Kidney (tissue), 14 donors: ENCODE results near the gene GIMAP2. TPM values are rescaled to one million over a fixed set of nuclear protein-coding genes. Genes with fewer than 3 reads are reported as not detected.

Experiments used
- DNase-seq, 5 donors: peaks; one replicate each; pipeline ENCODE4 v3.0.0-alpha.2; 2013 to 2020
- FAIRE-seq: peaks from 2 replicates; lab custom pipeline; 2012; peaks lifted over from hg19 to GRCh38; lab: Jason Lieb, UNC
- H3K27ac ChIP-seq, 2 donors: one replicate each; pipeline ENCODE4 v1.7.0; 2013; ENCODE audit warnings: low read depth in 2 of 2, low read length in 2 of 2, inconsistent platforms in 1 of 2
- H3K27me3 ChIP-seq: one replicate; pipeline ENCODE4 v1.7.1; 2013; ENCODE audit warnings: low read length, inconsistent platforms; ENCODE audit not compliant: control insufficient read depth, insufficient read depth
- H3K36me3 ChIP-seq, 3 donors: one replicate each; pipeline versions ENCODE4 v1.7.0 to v1.7.1; 2013; ENCODE audit warnings: low read length in 3 of 3, control low read depth in 1 of 3, inconsistent platforms in 1 of 3; ENCODE audit not compliant: insufficient read depth in 3 of 3, control insufficient read depth in 2 of 3
- H3K4me1 ChIP-seq, 3 donors: one replicate each; pipeline versions ENCODE4 v1.7.0 to v1.7.1; 2013; ENCODE audit warnings: low read length in 3 of 3, inconsistent platforms in 1 of 3, low read depth in 1 of 3; ENCODE audit not compliant: control insufficient read depth in 2 of 3, insufficient read depth in 2 of 3
- H3K4me3 ChIP-seq, 3 donors: one replicate each; pipeline versions ENCODE4 v1.7.0 to v1.8.1; 2013; ENCODE audit warnings: low read length in 3 of 3, control low read depth in 1 of 3, inconsistent platforms in 1 of 3
- H3K9ac ChIP-seq, 3 donors: one replicate each; pipeline versions ENCODE4 v1.7.0 to v1.7.1; 2013; ENCODE audit warnings: low read length in 3 of 3, control low read depth in 1 of 3, inconsistent platforms in 1 of 3
- H3K9me3 ChIP-seq, 3 donors: one replicate each; pipeline versions ENCODE4 v1.7.0 to v1.7.1; 2013; ENCODE audit warnings: low read length in 3 of 3, control low read depth in 1 of 3, inconsistent platforms in 1 of 3; ENCODE audit not compliant: control insufficient read depth in 2 of 3, insufficient read depth in 1 of 3
- intact Hi-C: fragments of 100-400 bp; cut with DNase I; formaldehyde crosslinking; loops from one replicate; pipeline ENCODE4 v1.11.1; 2022
- polyA plus RNA-seq: library from polyadenylated mRNA; stranded (reverse); fragments of 350-450 nt; fragmentation: Illumina TruSeq; extraction: RNeasy Lipid Tissue Mini Kit (QIAGEN cat#74804); gene quantifications from one replicate; pipeline ENCODE4 v1.2.3, GENCODE V29; 2014; ENCODE audit warnings: low read depth, low replicate concordance; ENCODE audit not compliant: insufficient read depth
- total RNA-seq: library from RNA; stranded (reverse); fragmentation: NEBNext Ultra II Directional; extraction: Animal tissue kit (Norgen Biotek cat#: 25700); gene quantifications from one replicate; pipeline ENCODE4 v1.2.1, GENCODE V29; 2021
- TF ChIP-seq, protein P1 (sequence below): IDR thresholded peaks from 3 replicates; pipeline ENCODE4 v1.5.1; 2012; ENCODE audit warnings: mild to moderate bottlenecking, moderate library complexity, borderline replicate concordance; ENCODE audit not compliant: insufficient read depth; ENCODE audit errors: extremely low read depth
- donor health status: control.
- donor health status: control.
- donor health status: control.
- donor health status: control.
- donor health status: control.
- donor health status: DM: yes; HTN: yes; CAD: no.
- donor health status: Normal renal cell carcinoma (clear cell type).

The GIMAP2 gene
- total and polyA plus RNA-seq, 2 donors from 2014 or later = 6.7 to 19.5 TPM

DNA sequence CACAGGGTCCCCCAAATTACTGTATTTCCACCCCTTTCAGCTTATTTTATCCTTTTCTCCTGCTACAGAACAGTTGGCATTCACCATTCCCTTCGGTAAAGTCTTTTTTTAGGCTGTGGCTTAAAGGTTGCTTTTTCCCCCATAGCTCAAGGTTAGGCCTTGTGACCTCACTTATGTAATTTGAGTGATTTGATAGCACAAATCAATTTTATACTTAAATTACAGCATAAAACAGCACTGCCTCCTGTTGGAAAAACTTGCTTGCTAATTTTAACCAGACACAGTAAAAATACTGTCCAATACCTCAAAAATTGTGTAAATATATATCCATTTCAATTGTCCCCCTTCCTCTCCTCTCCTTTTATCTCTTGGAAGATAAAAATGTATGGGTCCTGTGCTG lies 38.0 kb downstream of the GIMAP2 start:
- Histone ChIP-seq H3K4me1 (peaks cover 0 to 2% (median 0%) of the 10 kb centered on the region in 3 donors), H3K27me3 (no peaks in the 10 kb centered on the region), H3K9ac (no peak overlapping the region), H3K9me3 (peaks cover 0 to 6% (median 0%) of the 10 kb centered on the region in 3 donors), H3K36me3 (no peaks in the 10 kb centered on the region), H3K27ac (no peak overlapping the region), H3K4me3 (no peak overlapping the region)
- FAIRE-seq = no peak
- TF ChIP-seq, protein P1, sequence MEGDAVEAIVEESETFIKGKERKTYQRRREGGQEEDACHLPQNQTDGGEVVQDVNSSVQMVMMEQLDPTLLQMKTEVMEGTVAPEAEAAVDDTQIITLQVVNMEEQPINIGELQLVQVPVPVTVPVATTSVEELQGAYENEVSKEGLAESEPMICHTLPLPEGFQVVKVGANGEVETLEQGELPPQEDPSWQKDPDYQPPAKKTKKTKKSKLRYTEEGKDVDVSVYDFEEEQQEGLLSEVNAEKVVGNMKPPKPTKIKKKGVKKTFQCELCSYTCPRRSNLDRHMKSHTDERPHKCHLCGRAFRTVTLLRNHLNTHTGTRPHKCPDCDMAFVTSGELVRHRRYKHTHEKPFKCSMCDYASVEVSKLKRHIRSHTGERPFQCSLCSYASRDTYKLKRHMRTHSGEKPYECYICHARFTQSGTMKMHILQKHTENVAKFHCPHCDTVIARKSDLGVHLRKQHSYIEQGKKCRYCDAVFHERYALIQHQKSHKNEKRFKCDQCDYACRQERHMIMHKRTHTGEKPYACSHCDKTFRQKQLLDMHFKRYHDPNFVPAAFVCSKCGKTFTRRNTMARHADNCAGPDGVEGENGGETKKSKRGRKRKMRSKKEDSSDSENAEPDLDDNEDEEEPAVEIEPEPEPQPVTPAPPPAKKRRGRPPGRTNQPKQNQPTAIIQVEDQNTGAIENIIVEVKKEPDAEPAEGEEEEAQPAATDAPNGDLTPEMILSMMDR = no peak
- no peak for DNase-seq
- intact Hi-C loops = no loop called here

DNA sequence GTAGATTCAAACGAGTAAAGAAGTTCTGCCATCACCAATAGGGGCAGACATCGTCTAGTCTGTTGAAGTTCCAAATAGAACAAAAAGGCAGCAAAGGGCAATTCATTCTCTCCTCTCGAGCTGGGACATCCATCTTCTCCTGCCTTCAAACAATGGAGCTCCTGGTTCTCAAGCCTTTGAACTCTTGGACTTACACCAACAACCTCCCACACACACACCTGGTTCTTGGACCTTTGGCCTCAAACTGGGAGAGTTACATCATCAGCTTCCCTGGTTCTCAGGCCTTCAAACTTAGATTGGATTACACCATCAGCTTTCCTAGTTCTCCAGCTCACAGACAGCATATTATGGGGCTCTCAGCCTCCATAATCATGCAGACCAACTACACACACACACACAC lies 41.9 kb downstream of the GIMAP2 start:
- DNase-seq = no peak
- TF ChIP-seq, protein P1 = no peak
- Histone ChIP-seq H3K4me3 (no peak overlapping the region), H3K27ac (no peak overlapping the region), H3K4me1 (peaks cover 0 to 2% (median 0%) of the 10 kb centered on the region in 3 donors), H3K9me3 (peaks cover 0 to 11% (median 0%) of the 10 kb centered on the region in 3 donors), H3K9ac (no peak overlapping the region), H3K36me3 (no peaks in the 10 kb centered on the region), H3K27me3 (no peaks in the 10 kb centered on the region)
- intact Hi-C loops = no loop called here
- no peak for FAIRE-seq

DNA sequence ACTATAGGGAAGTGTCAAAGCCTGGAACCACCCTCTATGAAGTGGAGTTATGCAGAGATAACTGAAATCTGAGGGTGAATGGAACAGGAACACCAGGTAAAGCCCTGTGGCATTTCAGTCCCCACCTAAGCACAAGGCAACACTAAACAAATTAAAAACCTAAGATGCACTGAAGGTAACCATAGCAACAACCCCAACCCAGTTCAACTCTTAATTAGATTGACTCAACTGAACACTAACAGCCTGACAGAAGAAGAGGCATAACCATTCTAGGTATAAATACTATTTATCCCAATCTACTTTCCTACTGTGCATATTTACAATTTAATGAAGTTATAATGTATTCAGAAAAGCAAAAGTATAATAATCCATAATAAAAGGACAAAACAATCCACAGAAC lies 42.5 kb downstream of the GIMAP2 start:
- DNase-seq (no peak), FAIRE-seq (no peak)
- Histone ChIP-seq H3K36me3 (no peaks in the 10 kb centered on the region), H3K27ac (no peak overlapping the region), H3K4me1 (no peaks in the 10 kb centered on the region), H3K9me3 (peaks cover 0 to 11% (median 0%) of the 10 kb centered on the region in 3 donors), H3K27me3 (no peaks in the 10 kb centered on the region), H3K9ac (no peak overlapping the region), H3K4me3 (no peak overlapping the region)
- TF ChIP-seq, protein P1 = no peak
- intact Hi-C loops = no loop called here

DNA sequence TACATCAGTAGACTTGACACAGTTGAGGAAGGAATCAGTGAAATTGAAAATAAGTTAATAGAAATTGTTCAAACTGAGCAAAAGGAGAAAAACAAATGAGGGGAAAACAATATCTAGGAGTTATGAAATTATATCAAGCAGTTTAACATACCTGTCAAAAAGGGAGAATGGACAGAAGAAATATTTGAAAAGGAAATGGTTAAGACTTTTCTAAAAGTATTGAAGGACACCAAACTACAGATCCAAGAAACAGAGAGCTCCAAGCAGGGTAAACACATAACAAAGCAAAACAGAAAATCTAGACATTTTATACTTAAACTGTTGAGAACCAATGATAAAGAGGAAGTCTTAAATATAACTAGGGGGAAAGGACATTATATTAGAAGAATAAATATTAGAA lies 43.1 kb downstream of the GIMAP2 start:
- intact Hi-C loops = no loop called here
- no peak overlapping the region for H3K27ac ChIP-seq
- H3K36me3 ChIP-seq = no peaks in the 10 kb centered on the region
- no peaks in the 10 kb centered on the region for H3K27me3 ChIP-seq
- no peak overlapping the region for H3K9ac ChIP-seq
- no peak overlapping the region for H3K4me3 ChIP-seq
- peaks cover 0 to 11% (median 0%) of the 10 kb centered on the region in 3 donors for H3K9me3 ChIP-seq
- FAIRE-seq (no peak), DNase-seq (no peak)
- H3K4me1 ChIP-seq = no peaks in the 10 kb centered on the region
- TF ChIP-seq, protein P1 = no peak
